Epithelial cell of esophagus (primary cell): ENCODE results near the gene TNFRSF14.

Source experiments
- DNase-seq: peaks from one replicate; pipeline ENCODE4 v3.0.0; 2010; ENCODE audit warnings: low read depth
- H3K4me3 ChIP-seq: 2 replicates; pipeline ENCODE4 v1.5.1; 2011; ENCODE audit warnings: mild to moderate bottlenecking, low read length, control low read depth
- CTCF ChIP-seq: IDR thresholded peaks from 2 replicates; pipeline ENCODE4 v1.5.1; 2011; ENCODE audit warnings: low read depth, mild to moderate bottlenecking, low read length, control low read depth, inconsistent platforms; ENCODE audit not compliant: insufficient read depth; ENCODE audit errors: missing control alignments

Gene TNFRSF14

DNA sequence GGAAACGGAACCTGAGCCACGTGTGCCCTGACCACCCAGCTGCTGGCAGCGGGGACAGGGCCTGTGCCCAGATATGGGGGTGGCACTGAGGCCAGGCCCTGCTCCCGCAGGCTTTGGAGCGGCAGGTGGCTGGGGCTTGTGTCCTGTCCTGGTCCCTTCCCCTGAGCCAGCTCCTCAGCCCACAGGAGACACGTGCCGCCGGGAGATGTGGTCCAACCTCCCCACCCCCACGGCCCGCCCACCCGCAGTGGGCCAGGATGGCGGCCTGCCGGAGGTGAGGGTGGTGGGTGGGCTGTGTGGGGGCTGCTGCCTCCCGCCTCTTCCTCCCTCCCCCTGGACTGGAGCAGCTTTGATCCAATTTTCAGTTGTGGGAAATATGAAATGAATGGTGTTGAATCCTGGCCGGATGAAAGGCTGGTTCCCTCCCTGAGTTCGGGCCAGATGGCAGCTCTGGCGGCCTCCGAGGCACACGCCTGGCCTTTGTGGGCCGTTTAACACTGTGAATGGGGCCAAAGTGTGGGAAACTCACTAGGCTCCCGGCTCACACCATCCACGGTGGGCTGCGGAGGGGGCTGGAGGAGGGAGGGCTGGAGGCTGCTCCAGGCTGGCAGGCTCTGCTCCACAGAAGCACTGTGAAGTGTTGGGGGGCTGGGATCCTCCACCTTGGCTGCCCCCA, 23.5 kb upstream of the TNFRSF14 start:
- DNase-seq = no peak
- no peak overlapping the region for H3K4me3 ChIP-seq
- TF ChIP-seq CTCF = no peak

DNA sequence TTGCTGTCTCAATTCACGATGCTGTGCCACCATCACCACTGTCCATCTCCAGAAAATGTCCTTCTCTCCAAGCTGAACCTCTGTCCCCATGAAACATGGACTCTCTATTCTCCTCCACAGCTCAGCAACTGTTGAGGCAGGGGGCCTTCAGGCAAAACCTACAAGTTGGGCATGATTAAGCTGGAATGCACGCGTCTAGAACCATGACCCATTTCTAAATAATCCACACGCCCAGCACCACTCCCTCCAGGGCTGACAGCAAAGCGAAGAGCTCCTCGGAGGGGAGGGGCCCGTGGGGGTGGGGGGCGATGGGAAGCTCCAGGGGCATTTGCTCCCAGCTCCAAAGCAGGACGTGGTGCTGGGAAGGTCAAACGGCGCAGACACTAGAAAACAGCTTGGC, 22.8 kb upstream of the TNFRSF14 start:
- no peak for TF ChIP-seq CTCF
- no peak overlapping the region for H3K4me3 ChIP-seq
- peak; percentile 93 for DNase-seq

- DNase-seq = no peak
- TF ChIP-seq CTCF = no peak
- no peak overlapping the region for H3K4me3 ChIP-seq
Observed at GRCh38 chr1:2534315-2534686, 21.9 kb upstream of the TNFRSF14 start.

DNA sequence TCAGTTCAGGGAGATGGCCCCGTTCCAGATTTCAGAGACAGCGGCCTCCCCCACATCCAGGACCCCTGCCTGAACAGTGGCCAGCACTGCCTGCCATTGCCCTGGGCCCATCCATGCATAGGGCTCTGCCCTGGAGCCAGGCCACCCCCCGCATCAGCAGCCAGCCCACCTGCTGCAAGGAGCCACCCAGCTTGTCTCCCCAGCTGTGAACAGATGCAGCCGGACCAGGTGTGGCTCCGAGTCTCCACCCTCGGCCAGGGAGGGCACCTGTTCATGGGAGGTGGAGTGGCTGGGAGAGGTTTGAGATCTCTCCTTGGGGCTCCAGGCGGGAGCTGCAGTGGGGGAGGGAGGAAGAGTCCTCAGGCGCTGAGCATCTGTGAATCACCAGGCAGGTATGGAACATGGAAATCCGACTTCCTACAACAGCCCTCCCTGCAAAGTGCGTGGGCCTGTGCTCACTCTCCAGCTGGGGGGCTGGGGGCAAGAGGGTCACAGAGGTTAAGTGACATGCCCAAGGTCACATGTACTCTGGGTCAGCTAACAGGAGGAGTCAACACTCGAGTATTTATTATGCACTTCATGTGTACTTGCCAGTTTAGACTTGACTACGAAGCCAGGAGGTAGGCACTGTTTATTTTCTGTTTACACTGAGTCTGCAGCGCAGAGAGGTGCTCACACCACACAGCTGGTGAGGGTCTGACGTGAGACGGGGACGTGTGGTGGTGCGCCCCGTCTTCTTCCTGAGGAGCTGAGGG, 21.3 kb upstream of the TNFRSF14 start:
- no peak for TF ChIP-seq CTCF
- no peak overlapping the region for H3K4me3 ChIP-seq
- DNase-seq = peak; percentile 96

GRCh38 chr1:2535455-2535854, 20.7 kb upstream of the TNFRSF14 start:
- no peak for DNase-seq
- no peak for TF ChIP-seq CTCF
- H3K4me3 ChIP-seq = no peak overlapping the region

DNA sequence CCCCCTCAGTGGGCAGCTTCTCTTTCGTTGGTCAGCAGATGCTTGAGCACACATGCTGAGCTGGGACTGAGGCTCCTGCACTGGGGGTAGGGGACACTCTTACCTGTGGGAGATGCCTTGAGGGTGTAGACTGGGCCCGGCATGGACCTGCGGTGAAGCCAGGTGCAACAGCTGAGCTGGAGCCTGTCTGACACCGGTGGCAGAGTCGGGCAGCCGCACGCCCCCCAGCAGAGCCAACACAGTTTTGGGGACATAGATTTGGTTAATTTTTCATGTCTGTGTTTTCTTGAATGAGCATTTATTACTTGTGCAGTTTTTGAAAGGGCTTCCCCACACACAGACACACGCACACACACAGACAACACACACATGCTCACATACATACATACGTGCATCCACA, 20.2 kb upstream of the TNFRSF14 start:
- no peak overlapping the region for H3K4me3 ChIP-seq
- no peak for DNase-seq
- TF ChIP-seq CTCF = no peak

- no peak for DNase-seq
- TF ChIP-seq CTCF = no peak
- no peak overlapping the region for H3K4me3 ChIP-seq
Observed at GRCh38 chr1:2537784-2538115, 18.4 kb upstream of the TNFRSF14 start.
